ENCODE measurements around the gene SDHB. TPM values are rescaled to one million over a fixed set of nuclear protein-coding genes. Genes with fewer than 3 reads are reported as not detected.

Gene SDHB
- 96.5 and 99.8 TPM in 2 replicates for total RNA-seq

DNA sequence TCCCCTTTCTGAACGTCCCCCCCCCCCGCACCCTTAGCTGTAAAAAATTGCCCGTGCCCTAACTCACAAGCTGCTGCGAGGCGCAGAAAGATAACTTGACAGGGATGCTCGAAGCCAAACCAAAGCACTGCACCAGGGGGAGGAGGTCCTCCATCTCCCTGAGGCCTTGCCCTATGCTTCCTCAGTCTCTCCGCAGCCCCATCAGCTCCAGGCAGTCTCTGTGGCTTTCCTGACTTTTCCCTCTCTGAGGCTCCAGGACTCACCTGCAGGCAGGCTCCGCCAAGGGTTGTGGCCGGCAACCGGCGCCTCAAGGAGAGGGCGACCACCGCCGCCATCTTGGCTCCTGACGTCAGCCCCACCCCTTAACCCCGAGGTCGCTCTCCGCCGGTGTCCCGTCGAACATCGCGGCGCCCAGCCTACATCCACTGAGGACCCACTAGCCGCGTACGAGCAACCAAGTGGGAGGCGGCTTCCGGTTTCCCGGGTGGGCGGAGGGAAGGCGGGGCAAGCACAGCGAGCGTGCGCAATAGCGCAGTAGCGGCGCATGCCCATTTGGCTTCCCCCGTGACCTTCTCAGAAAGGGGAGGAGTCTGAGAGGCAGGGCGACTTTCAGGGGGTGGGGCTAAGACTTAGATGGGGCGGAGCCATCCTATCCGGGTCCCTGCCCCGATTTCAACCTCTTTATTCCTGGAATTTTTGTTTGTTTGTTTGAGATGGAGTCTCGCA lies at the start of gene SDHB:
Gene SDHB, minus strand, starts transcription at position 348 of the 726 bp plus-strand sequence. Its CDS starts 13 bp downstream, at position 335.

GRCh38 chr1:17011439-17012307 lies 42.2 kb downstream of the SDHB start, which contains the start of gene ATP13A2:
ATP13A2 (minus strand) TSS chr1:17011928; CDS start chr1:17011738, 190 bp downstream.

GRCh38 chr1:16980473-16981268 lies 73.2 kb downstream of the SDHB start, which contains the start of gene MFAP2:
MFAP2 (minus strand) TSS chr1:16980620; CDS start chr1:16978273, 2,347 bp downstream.

Other genes starting within 250 kb of the SDHB start
- under 0.01 TPM in 2 replicates for gene RNU1-2, start 158.1 kb downstream of the SDHB start, total RNA-seq
- 14.2 and 20.5 TPM in 2 replicates for gene CROCC, start 132.1 kb downstream of the SDHB start, total RNA-seq
- gene MFAP2, start 73.4 kb downstream of the SDHB start, total RNA-seq = 34.6 and 44.5 TPM in 2 replicates
- gene ATP13A2, start 42.1 kb downstream of the SDHB start, total RNA-seq = 38.9 and 85.3 TPM in 2 replicates
- 0.18 TPM in 1 of 2 replicates, not detected in the other for gene PADI2, start 65.4 kb upstream of the SDHB start, total RNA-seq
- under 0.01 and 0.18 TPM in 2 replicates for gene PADI1, start 151.1 kb upstream of the SDHB start, total RNA-seq
- under 0.01 and 0.14 TPM in 2 replicates for gene PADI3, start 195.1 kb upstream of the SDHB start, total RNA-seq

All from smooth muscle cell of the umbilical artery (primary cell).